Epithelial cell of prostate (primary cell): ENCODE data around the gene FGF2.

Experiments used
- DNase-seq: peaks from one replicate; pipeline ENCODE4 v3.0.0-alpha.2; 2011; ENCODE audit warnings: low read depth, low spot score
- H3K27ac ChIP-seq: fragments of 450-650 bp; 2 replicates; pipeline ENCODE4 v1.5.1; 2017; ENCODE audit warnings: mild to moderate bottlenecking

FGF2 gene

GRCh38 chr4:122882857-122883735 lies 56.5 kb downstream of the FGF2 start:
- no peak overlapping the region for H3K27ac ChIP-seq
- DNase-seq = no peak

- no peak for DNase-seq
- H3K27ac ChIP-seq = no peak overlapping the region
Observed at GRCh38 chr4:122884499-122884898, 57.9 kb downstream of the FGF2 start.

GRCh38 chr4:122889726-122890125 lies 63.1 kb downstream of the FGF2 start:
- peak overlapping the region; percentile 82 for H3K27ac ChIP-seq
- DNase-seq = no peak

GRCh38 chr4:122890147-122890795 lies 63.6 kb downstream of the FGF2 start:
- peak overlapping the region; percentile 82 for H3K27ac ChIP-seq
- no peak for DNase-seq

GRCh38 chr4:122894827-122895226 lies 68.2 kb downstream of the FGF2 start:
- H3K27ac ChIP-seq = no peak overlapping the region
- DNase-seq = no peak

DNA sequence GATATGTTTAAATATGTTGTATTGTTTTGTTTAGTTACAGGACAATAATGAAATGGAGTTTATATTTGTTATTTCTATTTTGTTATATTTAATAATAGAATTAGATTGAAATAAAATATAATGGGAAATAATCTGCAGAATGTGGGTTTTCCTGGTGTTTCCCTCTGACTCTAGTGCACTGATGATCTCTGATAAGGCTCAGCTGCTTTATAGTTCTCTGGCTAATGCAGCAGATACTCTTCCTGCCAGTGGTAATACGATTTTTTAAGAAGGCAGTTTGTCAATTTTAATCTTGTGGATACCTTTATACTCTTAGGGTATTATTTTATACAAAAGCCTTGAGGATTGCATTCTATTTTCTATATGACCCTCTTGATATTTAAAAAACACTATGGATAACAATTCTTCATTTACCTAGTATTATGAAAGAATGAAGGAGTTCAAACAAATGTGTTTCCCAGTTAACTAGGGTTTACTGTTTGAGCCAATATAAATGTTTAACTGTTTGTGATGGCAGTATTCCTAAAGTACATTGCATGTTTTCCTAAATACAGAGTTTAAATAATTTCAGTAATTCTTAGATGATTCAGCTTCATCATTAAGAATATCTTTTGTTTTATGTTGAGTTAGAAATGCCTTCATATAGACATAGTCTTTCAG lies 68.8 kb downstream of the FGF2 start:
- H3K27ac ChIP-seq = no peak overlapping the region

GRCh38 chr4:122896270-122896669 lies 69.6 kb downstream of the FGF2 start:
- DNase-seq = no peak
- no peak overlapping the region for H3K27ac ChIP-seq

More for the DNA sequence above, 68.8 kb downstream of the FGF2 start:
- DNase-seq = no peak

DNA sequence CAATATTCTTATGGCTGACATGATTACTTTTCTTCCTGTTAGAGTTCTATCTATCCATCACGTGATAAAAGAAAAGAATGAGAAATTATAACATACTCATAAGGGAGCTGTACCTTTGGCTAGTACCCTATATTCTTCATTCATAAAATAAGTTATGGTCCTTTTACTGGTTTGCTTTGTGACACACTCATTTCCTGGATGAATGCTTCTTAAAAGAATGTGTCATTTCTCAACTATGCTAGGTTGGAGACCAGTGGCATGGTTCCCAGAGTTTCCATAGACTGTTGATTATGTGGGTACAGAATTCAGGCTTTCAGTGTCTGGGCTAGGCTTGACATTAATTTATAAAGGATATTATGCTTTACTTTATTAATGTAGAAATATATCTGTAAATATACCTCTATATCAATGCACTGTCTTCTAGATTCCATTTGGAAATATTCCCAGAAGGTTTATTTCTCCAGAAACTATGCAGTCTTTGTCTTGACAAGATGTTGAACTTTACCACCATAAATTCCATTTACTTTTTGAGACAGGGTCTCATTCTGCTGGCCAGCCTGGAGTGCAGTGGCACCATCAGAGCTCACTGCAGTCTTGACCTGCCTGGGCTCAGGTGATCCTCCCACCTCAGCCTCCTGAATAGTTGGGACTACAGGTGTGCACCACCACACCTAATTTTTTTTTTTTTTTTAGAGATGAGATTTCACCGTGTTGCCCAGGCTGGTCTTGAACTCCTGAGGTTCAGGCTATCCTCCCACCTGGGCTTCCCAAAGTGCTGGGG lies 71.9 kb downstream of the FGF2 start:
- peak overlapping the region; percentile 84 for H3K27ac ChIP-seq
- peak; percentile 36 for DNase-seq

DNA sequence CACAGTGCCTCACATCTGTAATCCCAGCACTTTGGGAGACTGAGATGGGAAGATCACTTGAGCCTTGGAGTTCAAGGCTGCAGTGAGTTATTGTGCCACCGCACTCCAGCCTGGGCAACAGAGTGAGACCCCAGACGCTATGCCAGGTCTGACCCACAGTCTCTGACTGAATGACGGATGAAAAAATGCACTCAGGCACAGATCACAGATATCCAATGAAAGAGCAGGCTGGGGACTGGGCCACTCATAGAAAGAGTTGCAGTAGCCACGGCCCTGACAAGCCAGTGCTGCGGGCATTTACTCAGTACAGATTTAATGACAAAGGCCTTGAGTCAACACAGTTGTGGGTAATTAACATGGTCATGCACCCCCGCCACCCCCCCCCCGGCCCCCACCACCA lies 73.1 kb downstream of the FGF2 start:
- H3K27ac ChIP-seq = no peak overlapping the region
- no peak for DNase-seq

DNA sequence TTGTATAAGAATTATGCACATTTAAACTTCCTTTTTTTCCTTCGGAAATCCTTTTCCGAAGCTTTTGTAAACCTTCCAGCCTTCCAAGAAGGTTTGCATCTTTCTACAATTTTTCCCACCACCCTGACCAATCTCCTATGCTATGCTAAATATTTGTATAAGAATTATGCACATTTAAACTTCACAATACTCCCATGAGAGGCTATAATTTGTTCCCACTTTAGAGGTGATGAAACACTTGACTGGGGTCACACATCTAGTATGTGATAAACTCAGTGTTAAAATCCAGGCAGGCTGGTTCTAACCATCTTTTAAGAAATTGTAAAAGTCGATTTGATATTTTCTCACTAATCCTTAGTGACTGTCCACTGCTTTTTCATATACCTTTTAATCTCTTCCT lies 73.7 kb downstream of the FGF2 start:
- no peak for DNase-seq
- no peak overlapping the region for H3K27ac ChIP-seq

DNA sequence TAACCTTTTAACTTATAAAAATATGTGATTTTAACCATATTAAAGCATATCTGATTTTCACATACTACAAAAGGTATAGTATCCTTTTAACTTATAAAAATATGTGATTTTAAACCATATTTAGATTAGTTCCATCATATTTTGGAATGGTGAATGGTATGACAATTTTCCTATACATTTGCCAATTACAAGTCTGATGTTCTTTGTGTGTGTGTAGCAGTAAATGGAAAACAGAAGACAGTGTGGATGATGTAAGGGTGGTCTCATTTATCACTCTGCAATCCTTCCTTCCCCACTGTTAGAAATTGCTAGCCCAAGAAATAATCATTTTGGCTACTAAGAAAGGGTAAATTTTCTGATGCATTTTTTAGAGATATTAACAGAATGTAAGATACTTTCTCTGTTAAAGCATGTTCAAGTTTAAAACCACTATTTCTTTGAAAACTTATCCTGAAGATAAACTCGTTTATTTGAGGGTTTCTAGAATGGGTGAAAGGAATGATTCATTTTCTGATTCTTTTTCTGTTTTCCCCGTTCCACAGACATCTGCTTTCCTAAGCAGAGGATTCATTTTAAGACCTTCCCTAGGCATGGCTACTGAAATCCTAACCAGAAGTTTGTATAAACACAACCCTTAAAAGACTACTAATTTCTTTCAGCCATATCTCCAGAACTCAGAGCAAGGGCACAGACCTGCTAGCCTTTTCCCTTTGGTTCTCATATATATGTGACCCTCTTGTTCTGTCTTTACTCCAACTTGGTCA lies 74.8 kb downstream of the FGF2 start:
- no peak for DNase-seq
- H3K27ac ChIP-seq = no peak overlapping the region

DNA sequence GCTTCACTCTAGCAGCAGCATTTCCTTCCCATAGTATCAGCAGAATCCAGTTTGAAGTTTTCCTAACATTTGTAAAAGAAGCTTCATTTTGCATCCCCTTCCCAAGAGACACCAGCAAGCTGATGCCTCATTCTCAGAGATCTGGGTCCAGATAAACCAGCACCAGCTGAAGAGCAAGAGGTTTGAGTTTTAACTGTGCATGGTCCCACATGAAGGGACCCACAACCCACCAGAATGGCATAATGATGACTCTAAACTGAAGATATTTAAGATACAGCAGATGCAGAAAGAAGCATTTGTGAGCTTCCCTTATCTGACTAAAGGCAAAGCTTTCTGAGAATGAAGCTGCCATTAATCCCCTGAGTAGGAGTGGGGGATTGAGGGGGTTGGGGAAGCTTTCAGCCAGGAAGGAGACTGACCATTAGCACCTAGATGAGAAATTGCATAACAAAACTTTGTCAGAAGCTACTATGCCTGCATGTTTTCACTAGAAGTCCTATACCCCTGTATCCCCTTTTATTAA lies 77.2 kb downstream of the FGF2 start:
- no peak for DNase-seq
- no peak overlapping the region for H3K27ac ChIP-seq

- no peak for DNase-seq
Observed at GRCh38 chr4:122906859-122907305, 80.3 kb downstream of the FGF2 start.

DNA sequence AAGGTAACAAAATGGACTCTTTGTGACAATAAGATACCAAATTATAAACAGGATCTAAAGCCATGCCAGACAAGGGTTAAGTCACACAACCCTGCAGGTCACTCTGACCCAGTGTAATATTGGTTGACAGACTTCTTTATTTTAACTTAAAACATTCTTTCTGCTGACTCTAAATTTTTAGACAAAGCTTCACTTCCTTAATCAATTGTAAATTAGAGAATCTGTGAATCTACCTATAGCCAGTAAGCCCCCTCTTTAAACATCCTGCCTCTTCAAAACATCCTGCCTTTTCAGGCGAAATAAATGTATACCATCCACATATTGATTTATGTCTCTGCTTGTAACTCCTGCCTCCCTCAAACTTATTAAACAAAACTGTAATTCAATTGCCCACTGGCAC lies 81.6 kb downstream of the FGF2 start:
- H3K27ac ChIP-seq = no peak overlapping the region
- DNase-seq = no peak

More at GRCh38 chr4:122906859-122907305, 80.3 kb downstream of the FGF2 start:
- no peak overlapping the region for H3K27ac ChIP-seq

DNA sequence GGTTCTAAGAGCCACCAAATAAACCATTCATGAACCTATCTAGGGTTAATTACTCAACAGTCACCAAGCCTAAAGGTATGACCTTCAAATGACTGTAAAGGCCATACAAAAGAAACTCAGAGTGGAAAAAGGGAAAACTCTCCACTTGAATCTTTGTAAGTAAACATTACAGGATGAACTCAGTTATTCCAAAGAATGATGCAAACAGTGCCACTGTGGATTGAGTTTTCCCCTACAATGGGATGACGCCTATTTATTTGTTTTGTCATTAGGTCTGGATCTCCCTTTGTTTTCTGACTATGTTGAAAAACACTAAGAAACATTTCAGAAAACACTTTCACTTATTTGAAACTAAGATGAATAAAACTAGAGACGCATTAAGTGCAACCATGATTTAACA lies 83.1 kb downstream of the FGF2 start:
- DNase-seq = no peak
- H3K27ac ChIP-seq = no peak overlapping the region

DNA sequence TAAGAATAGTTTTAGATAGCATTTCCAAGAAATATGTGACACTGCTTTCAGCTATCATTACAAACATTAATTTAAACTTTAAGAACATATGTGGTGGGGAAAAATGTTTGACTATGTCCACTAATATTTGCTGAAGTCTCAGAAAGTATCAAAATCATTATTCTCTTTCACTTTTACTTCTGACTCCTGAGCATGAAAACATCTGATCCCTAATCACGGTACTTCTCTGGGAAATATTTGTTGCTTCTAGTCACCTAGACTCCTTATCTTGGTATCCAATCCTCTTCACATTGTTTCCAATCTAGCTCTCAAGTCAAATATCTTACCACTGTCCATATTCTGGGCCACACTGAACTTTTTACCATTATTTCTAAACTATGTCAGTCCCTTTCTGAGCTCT lies 85.0 kb downstream of the FGF2 start:
- H3K27ac ChIP-seq = no peak overlapping the region
- no peak for DNase-seq

DNA sequence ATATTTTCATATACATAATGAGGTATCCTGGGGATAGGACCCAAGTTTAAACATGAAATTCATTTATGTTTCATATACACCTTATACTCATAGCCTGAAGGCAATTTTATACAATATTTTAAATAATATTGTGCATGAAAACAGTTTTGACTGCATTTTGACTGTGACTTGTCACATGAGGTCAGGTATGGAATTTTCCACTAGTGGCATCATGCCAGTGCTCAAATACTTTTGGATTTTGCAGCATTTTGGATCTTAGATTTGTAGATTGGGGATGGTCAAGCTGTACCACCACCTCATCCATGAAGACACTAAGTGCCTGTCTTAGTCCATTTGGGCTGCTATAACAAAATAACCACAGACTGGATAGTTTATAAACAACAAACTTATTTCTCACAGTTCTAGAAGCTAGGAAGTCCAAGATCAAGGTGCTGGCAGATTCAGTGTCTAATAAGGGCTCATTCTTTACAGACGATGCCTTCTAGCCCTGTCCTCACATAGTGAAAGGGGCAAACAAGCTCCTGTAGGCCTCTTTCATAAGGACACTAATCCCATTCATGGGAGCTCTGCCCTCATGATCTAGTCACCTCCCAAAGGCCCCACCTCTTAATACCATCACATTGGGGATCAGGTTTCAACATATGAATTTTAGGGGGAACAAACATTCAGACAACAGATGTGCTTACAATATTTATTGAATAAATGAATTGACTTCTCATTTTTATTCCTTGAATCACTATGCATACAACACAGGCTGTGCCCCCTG lies 86.4 kb downstream of the FGF2 start:
- DNase-seq = no peak
- no peak overlapping the region for H3K27ac ChIP-seq

GRCh38 chr4:122914292-122914904 lies 87.8 kb downstream of the FGF2 start:
- DNase-seq = no peak
- no peak overlapping the region for H3K27ac ChIP-seq
